ENCODE measurements around the gene CARD14. TPM values are rescaled to one million over a fixed set of nuclear protein-coding genes. Genes with fewer than 3 reads are reported as not detected.

The CARD14 gene
- total and polyA plus RNA-seq, 2 experiments from 2014 or later, result 0.08 to 0.52 TPM

GRCh38 chr17:80168371-80168770 is 1.5 kb upstream of the CARD14 start (continued):
- TF ChIP-seq CTCF (conservative IDR thresholded peaks at IDR 0.05; ENCODE audit: low read depth in 2 of 2) (no peak), REST (IDR thresholded peaks at IDR 0.05; ENCODE audit: unreplicated experiment) (no peak), CREB1 (CRISPR knock-in tag; IDR thresholded peaks at IDR 0.05; ENCODE audit: low read depth) (no peak), ETS1 (IDR thresholded peaks at IDR 0.05) (no peak), STAT1 (IDR thresholded peaks at IDR 0.05; ENCODE audit: unreplicated experiment) (no peak), POLR2AphosphoS5 (IDR thresholded peaks at IDR 0.05; ENCODE audit: low read depth) (no peak)

- no peak for DNase-seq (ENCODE audit: low spot score)
- Histone ChIP-seq H3K27me3 (ENCODE audit: insufficient read depth) (no peaks in the 10 kb centered on the region), H3K27ac (ENCODE audit: low read depth) (no peak overlapping the region), H3K4me1 (ENCODE audit: insufficient read depth) (no peaks in the 10 kb centered on the region), H3F3A (replicated peaks; ENCODE audit: low read depth) (no peaks in the 10 kb centered on the region), H2AFZ (no peak overlapping the region), H3K4me2 (no peak overlapping the region), H3K9me2 (ENCODE audit: insufficient read depth) (no peaks in the 10 kb centered on the region), H3K79me2 (replicated peaks; ENCODE audit: insufficient read depth) (no peaks in the 10 kb centered on the region), H3K36me3 (ENCODE audit: insufficient read depth) (no peaks in the 10 kb centered on the region), H3K4me3 (no peak overlapping the region), H4K20me1 (replicated peaks; ENCODE audit: insufficient read depth) (no peaks in the 10 kb centered on the region)
- Mint-ChIP-seq H3K4me3 (no peak overlapping the region), H3K36me3 (ENCODE audit: low read depth) (no peaks in the 10 kb centered on the region), H3K27ac (no peak overlapping the region), H3K4me1 (no peaks in the 10 kb centered on the region), H3K9me3 (no peaks in the 10 kb centered on the region), H3K27me3 (ENCODE audit: insufficient read depth, low read depth, poor library complexity) (peaks cover 13% of the 10 kb centered on the region)
- ATAC-seq, result no peak
- no peak for TF ChIP-seq POLR2AphosphoS5 (IDR thresholded peaks at IDR 0.05; ENCODE audit: low read depth)
- TF ChIP-seq ZNF331 (CRISPR knock-in tag; IDR thresholded peaks at IDR 0.05; ENCODE audit: low read depth), result no peak
- no peak for TF ChIP-seq ZNF462 (CRISPR knock-in tag; IDR thresholded peaks at IDR 0.05)
- TF ChIP-seq CTCF (conservative IDR thresholded peaks at IDR 0.05; ENCODE audit: low read depth in 2 of 2), result no peak
- TF ChIP-seq NANOG (IDR thresholded peaks at IDR 0.05; ENCODE audit: borderline replicate concordance), result no peak
- no peak for TF ChIP-seq EZH2 (IDR thresholded peaks at IDR 0.05; ENCODE audit: low read depth, unreplicated experiment)
- no peak for TF ChIP-seq ZNF114 (CRISPR knock-in tag; IDR thresholded peaks at IDR 0.05)
These were observed 723 bp upstream of the CARD14 start for GRCh38 chr17:80169107-80169506.
